Chondrocyte (in vitro differentiated cells): ENCODE measurements around the gene RBMS1. TPM values are rescaled to one million over a fixed set of nuclear protein-coding genes. Genes with fewer than 3 reads are reported as not detected.
"Not testable (repeated sequence)": the region's sequence is repeated elsewhere in the genome, so short reads cannot be mapped to it uniquely, and the experiment has no call there.

Experiments used
- DNase-seq: peaks from one replicate; pipeline ENCODE4 v3.0.0; 2021; ENCODE audit warnings: mixed read lengths, low spot score
- H3K27ac Mint-ChIP-seq: one replicate; pipeline ENCODE4 v1.8.0; 2021; ENCODE audit warnings: mild to moderate bottlenecking, moderate library complexity, mixed read lengths; ENCODE audit not compliant: unreplicated experiment
- H3K27me3 Mint-ChIP-seq: 2 replicates; pipeline ENCODE4 v1.8.0; 2021; ENCODE audit warnings: low read depth, mixed read lengths
- H3K36me3 Mint-ChIP-seq: 2 replicates; pipeline ENCODE4 v1.8.0; 2021; ENCODE audit warnings: low read depth, mixed read lengths
- H3K4me1 Mint-ChIP-seq: 2 replicates; pipeline ENCODE4 v1.8.0; 2021; ENCODE audit warnings: low read depth, mild to moderate bottlenecking, mixed read lengths
- H3K4me3 Mint-ChIP-seq: one replicate; pipeline ENCODE4 v1.8.0; 2021; ENCODE audit warnings: mild to moderate bottlenecking, moderate library complexity, mixed read lengths; ENCODE audit not compliant: unreplicated experiment
- H3K9me3 Mint-ChIP-seq: 2 replicates; pipeline ENCODE4 v1.8.0; 2021; ENCODE audit warnings: low read depth, mixed read lengths
- total RNA-seq: library from RNA; stranded (reverse); gene quantifications from 3 replicates; pipeline ENCODE4 v1.2.1, GENCODE V29; 2021
- TF ChIP-seq, protein P1 (sequence below): fragments of 200-600 bp; sonication (generic); IDR thresholded peaks from 2 replicates; pipeline ENCODE4 v1.5.0; 2021; ENCODE audit warnings: antibody characterized with exemption, mild to moderate bottlenecking, moderate library complexity

The RBMS1 gene
- total RNA-seq, 1 donor from 2014 or later, result 133 TPM

DNA sequence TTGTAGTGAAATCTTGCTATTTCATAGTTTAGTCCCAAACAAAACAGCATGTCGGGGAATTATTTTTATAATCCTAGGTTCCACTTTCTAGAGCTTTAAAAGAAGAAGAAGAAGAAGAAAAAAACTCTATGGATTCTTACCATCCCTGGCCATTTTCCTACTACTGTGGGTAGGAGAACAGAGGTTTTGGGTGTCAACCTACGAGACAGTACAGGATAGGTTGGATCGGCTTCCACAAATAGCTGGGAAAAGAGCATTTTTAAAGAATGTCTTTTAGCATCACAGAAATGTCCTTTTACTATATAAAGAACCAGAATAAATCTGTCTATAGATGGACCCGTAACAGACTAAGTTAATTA lies 65.2 kb downstream of the RBMS1 start:
- H3K27me3 Mint-ChIP-seq, result no peaks in the 10 kb centered on the region
- H3K9me3 Mint-ChIP-seq, result peaks cover 7% of the 10 kb centered on the region
- peaks cover 53% of the 10 kb centered on the region for H3K4me1 Mint-ChIP-seq
- peak overlapping the region; percentile 33 for H3K4me3 Mint-ChIP-seq
- TF ChIP-seq, protein P1, sequence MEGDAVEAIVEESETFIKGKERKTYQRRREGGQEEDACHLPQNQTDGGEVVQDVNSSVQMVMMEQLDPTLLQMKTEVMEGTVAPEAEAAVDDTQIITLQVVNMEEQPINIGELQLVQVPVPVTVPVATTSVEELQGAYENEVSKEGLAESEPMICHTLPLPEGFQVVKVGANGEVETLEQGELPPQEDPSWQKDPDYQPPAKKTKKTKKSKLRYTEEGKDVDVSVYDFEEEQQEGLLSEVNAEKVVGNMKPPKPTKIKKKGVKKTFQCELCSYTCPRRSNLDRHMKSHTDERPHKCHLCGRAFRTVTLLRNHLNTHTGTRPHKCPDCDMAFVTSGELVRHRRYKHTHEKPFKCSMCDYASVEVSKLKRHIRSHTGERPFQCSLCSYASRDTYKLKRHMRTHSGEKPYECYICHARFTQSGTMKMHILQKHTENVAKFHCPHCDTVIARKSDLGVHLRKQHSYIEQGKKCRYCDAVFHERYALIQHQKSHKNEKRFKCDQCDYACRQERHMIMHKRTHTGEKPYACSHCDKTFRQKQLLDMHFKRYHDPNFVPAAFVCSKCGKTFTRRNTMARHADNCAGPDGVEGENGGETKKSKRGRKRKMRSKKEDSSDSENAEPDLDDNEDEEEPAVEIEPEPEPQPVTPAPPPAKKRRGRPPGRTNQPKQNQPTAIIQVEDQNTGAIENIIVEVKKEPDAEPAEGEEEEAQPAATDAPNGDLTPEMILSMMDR, result no peak
- no peak for DNase-seq
- H3K27ac Mint-ChIP-seq, result peak overlapping the region; percentile 87
- peaks cover 7% of the 10 kb centered on the region for H3K36me3 Mint-ChIP-seq

DNA sequence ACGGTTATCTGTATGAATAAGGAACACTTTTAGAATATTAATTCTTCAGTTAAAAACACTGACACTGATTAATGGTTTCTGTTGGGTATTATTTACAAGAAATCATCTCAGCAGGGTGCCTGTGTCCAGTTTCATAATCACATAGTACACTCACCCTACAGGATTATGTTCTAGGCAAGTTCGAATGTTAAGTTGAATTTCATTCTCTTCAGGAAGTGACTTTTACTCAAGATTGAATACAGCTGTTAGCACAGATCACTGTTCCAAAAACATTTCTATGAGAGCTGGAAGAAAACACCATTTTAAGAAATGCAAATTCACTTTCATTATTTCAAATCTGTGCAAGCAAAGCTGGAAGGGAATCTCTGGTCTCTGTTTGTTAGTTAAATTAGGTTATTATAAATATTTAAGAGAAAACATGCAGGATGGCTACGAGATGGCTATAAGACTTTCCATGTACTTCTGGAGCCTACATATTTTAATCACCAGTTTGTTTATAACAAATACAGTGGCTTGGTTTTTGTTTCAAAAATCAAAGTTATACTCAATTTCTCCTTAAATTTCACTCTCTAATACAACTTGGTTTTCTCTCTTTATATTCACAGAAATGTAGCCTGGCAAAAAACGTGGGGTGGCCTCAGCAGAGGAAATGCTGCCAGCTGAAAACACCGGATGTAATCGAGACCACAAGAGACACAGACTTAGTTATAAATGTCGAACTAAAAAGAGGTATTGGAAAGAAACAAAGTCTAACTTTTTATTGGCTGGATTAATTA lies 65.8 kb downstream of the RBMS1 start:
- Mint-ChIP-seq H3K4me1 (peaks cover 58% of the 10 kb centered on the region), H3K36me3 (peaks cover 7% of the 10 kb centered on the region), H3K9me3 (peaks cover 7% of the 10 kb centered on the region), H3K27me3 (no peaks in the 10 kb centered on the region), H3K27ac (peak overlapping the region; percentile 87), H3K4me3 (peak overlapping the region; percentile 33)
- TF ChIP-seq, protein P1, result no peak
- no peak for DNase-seq

DNA sequence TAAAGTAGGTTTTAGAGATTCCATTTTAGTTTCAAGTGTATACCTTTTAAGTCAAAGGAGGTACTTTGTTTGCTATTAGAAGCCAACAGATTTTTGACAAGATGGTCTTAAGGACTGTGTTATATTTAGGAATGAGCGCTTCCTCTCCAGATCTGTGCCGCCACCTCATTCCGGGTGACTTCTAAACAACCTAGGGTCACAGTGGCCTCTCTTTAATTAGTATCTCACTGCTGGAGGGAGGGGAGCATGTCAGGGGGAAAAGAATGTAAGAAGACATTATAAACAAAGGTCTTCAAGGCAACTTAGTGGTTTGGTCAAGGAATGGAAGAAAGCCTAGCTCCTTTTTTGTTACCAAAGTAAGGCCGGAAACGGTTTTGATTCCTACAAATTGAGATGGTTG lies 67.0 kb downstream of the RBMS1 start:
- Mint-ChIP-seq H3K27ac (peak overlapping the region; percentile 85), H3K27me3 (no peaks in the 10 kb centered on the region), H3K4me3 (no peak overlapping the region), H3K9me3 (peaks cover 7% of the 10 kb centered on the region), H3K36me3 (peaks cover 8% of the 10 kb centered on the region), H3K4me1 (peaks cover 62% of the 10 kb centered on the region)
- no peak for DNase-seq
- TF ChIP-seq, protein P1, result no peak

DNA sequence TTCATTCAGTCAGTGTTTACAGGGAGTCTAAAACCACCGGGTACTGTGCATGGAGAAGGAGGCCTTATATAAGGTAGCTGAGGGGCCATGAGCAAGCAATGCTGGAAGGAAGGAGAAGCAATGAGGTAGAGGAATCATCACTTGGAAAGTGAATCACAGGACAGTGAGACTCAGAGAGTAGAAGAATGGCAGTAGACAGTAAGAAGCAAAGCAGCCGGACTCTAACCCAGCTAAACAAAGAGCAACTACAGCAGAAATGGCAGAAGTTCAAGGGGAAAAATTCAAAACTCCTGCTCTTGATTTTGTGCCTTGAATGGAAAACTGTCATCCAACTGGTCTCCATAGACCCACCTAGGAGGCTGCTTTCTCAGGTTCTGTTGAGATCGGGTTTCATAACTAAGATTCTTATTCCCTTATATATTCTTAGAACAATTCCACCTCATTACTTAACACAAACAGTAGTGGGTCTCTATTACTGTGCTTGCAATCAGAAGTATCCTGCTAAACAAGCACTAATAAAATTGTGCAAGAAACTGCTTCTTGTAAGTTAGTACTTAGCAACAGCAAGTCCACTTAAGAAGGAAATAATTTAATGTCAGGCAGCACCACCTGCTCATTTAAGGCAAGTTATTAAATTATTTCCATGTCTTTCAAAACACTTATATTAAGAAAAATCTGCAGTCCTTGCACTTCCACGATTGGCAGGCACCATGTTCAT lies 68.0 kb downstream of the RBMS1 start:
- H3K9me3 Mint-ChIP-seq, result peaks cover 7% of the 10 kb centered on the region
- DNase-seq, result no peak
- TF ChIP-seq, protein P1, result no peak
- peaks cover 66% of the 10 kb centered on the region for H3K4me1 Mint-ChIP-seq
- no peak overlapping the region for H3K4me3 Mint-ChIP-seq
- no peaks in the 10 kb centered on the region for H3K27me3 Mint-ChIP-seq
- H3K36me3 Mint-ChIP-seq, result peaks cover 7% of the 10 kb centered on the region
- H3K27ac Mint-ChIP-seq, result peak overlapping the region; percentile 87

DNA sequence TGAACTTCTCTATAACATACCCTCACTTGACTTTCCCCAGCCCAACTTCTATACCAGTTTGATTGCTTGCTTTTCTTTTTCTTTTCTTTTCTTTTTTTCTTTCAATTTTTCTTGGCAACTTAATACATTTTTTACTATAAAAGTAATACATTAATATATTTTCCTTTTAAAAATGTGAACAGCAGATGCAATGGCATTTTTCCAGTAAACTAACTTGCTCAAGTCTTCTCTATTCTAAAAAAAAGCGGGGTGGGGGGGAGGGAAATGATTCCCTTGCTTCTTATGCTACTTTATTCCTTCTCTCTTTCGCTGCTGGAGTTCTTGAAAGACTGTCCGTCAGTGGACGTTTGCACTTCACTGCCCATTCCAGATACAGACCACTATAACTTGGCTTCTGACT lies 70.5 kb downstream of the RBMS1 start:
- DNase-seq, result no peak
- Mint-ChIP-seq H3K27ac (peak overlapping the region; percentile 67), H3K9me3 (peaks cover 3% of the 10 kb centered on the region), H3K4me3 (no peak overlapping the region), H3K36me3 (peaks cover 3% of the 10 kb centered on the region), H3K4me1 (peaks cover 78% of the 10 kb centered on the region), H3K27me3 (no peaks in the 10 kb centered on the region)
- TF ChIP-seq, protein P1, result no peak

DNA sequence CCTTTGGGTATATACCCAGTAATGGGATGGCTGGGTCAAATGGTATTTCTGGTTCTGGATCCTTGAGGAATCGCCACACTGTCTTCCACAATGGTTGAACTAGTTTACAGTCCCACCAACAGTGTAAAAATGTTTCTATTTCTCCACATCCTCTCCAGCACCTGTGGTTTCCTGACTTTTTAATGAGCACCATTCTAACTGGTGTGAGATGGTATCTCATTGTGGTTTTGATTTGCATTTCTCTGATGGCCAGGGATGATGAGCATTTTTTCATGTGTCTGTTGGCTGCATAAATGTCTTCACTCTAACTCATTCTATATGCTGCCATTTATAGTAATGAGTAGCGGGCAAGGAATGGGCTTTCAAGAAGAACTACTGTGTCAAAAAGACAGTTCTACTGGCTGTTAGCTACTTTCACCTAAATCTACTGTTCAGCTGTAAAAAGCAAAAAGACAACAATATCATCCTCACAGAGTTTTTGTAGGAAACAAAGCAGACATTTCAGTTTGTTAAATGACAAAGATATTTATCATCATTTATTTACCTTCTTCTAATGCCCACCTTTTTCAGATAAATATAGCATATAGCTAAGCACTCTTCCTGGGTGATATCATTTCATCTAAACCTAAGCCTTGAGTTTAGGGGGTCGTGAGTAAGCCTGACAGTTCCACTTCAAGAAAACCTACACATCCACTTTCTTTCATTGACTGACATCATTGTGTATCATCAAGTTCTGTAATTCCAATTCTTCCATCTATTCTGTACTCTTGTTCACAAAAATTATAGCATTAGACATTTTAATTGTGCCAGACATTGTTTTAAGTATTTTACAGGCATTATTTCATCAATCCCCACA lies 71.7 kb downstream of the RBMS1 start:
- DNase-seq, H3K4me3 Mint-ChIP-seq, H3K36me3 Mint-ChIP-seq, H3K9me3 Mint-ChIP-seq, H3K27me3 Mint-ChIP-seq: not testable (repeated sequence)
- Mint-ChIP-seq H3K4me1 (peaks cover 80% of the 10 kb centered on the region), H3K27ac (peak overlapping the region; percentile 55)
